SIG-M5 treated with dmso at 0.1 percent for 504 hours (cell line): ENCODE data around the gene SPRR3.

ENCODE experiments used
- DNase-seq: peaks from one replicate; lab custom pipeline; 2025; ENCODE audit not compliant: unreplicated experiment; lab: John Stamatoyannopoulos, UW

The SPRR3 gene, protein sequence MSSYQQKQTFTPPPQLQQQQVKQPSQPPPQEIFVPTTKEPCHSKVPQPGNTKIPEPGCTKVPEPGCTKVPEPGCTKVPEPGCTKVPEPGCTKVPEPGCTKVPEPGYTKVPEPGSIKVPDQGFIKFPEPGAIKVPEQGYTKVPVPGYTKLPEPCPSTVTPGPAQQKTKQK

DNA sequence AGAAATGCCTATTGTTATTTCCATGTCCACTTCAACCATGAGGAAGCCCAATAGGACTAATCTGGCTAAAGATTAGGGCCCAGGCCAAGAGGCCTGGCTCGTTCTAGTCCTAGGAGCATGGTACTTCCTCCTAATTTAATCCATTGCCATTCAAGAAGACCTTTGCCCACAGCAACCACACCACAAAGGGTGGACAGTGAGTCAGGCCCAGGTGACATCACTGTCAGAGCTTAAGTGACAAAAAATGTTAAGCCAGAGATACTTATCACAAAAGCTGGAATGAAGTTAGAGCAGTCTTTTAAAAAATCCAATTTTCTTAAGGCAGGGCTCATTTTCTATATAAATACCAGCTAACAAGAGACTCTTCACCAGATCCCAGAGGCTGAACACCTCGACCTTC, at the start of gene SPRR3:
Gene SPRR3 (plus strand): TSS at position 368 of the 400 bp plus-strand sequence. CDS start 1,272 bp downstream, outside the sequence.
- DNase-seq: no peak

DNA sequence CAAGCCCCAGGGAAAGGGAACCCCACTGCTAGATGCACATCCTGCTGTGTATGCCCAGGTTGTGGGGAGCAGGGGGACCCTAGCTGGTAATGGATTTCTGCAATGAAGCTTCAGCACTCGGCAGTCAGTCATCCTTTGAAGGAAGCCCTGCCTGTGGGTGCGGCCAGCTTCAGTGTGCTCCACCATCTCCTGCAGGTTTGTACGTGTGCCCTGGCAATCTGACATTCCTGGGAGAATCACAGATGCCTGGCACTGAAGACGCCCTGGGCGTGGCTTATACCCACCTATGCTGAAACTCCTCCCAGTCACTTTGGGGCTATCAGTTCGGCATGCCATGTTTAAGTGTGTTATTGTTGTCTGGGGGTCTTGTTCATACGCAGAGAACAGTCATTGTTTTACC, 47.8 kb upstream of the SPRR3 start:
- DNase-seq: no peak

DNA sequence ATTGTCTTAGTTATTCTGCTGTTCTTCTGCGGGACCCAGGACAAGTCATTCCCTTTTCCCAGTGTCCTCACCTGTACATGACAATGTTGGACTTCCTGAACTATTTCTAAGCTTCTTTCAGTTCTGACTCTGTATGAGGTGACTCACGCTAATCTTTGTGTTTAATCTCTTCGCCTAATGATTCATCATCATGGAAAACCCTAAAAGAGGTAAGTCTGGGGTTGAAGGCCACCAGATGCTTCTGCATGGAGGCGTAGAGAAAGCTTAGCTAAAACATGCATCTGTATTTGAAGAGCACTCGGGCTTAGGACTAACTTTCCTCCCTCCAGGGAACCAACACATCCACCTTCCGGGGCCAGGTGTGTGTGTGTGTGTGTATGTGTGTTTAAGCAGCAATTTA, 47.1 kb upstream of the SPRR3 start:
- no peak for DNase-seq

DNA sequence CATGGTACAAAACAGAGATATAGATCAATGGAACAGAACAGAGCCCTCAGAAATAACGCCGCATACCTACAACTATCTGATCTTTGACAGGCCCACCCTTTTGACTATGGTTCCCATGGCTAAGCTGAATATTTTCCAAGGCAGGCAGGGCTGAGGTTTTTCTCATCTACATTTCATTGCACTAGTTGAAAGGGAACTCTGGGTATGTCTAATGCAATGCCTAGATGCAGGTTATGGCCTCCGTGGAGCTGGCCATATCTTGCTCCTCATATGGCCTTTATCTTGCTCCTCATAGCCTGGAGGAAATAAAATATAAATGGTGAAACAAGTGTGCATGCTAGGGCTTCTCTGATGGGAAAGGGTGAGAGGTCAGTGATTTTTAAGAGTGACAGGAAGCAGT, 44.0 kb upstream of the SPRR3 start:
- no peak for DNase-seq

DNA sequence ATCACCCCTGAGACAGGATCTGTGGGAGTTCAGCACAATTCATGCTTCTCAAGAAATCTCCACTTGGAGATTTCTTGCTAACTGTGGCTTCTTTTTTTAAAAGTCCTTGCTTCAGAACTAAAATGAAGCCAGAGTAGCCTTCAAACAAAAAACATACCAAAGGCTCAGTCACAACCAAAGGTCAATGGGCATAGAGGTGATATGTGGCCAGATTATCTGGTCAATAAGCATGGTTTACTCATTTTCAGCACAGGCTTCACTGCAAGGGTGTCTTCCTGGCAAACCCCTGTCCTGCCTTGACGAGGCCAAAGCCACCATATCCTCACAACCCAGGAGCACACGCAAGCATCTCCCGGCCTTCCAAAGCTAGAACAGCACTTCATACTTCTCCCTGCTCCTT, 42.3 kb upstream of the SPRR3 start:
- DNase-seq: no peak

DNA sequence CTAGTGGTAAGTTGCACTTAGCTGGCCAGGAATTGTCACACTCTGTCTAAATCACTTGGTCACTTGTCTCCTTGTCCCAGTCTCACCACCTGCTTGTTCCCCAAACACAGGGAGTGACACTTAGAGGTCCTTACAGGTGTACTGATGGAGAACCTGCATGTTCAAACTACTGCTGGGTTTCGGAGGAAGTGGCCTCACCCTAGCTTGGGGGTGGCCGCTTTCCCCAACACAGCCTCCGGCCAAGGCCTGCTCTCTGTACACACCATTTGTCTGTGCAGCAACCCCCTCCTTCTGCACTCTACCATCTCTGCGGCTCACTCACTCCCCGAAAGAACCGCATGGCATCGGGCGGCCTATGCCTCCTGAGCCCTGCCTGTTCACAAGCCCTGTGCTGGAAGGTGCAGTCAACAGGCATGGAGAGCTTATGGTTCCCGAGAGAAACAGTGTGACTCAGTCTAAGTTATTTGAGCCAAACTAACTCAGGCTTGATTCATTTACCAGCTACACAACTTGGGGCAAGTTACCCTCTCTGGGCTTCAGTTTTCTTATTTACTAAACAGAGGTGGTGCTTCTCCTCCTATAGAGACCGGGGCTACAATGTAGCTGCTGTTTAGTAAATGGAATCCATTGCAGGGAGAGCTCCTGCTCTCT, 41.6 kb upstream of the SPRR3 start:
- no peak for DNase-seq

DNA sequence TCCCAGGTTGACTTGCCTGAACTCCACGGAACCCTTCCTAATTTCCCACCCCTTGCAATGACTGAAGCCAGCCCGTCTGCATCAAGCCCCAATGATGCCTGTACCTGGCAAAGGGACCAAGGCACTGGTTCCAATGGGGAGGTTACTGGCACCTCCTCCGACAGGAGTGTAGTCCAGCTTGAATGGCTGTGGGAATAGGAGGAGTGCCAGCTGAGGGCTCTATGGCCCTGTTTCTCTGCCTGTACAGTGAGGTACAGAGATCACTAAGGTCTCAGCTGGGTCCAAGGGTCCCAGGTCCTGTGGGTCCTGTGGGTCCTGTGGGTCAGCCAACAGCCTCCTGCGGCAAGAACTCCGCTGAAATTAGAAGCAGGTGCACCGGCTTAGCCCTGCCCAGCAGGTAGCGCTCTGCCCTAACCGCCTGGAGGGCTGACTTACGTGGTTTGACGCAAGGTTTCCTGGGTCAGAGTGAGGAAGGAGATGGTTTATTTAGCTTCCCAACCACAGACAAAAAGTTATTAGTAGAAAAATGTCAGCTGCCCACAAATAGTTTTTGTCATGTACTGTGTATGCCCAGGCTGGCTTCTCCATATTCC, 41.0 kb upstream of the SPRR3 start:
- no peak for DNase-seq

DNA sequence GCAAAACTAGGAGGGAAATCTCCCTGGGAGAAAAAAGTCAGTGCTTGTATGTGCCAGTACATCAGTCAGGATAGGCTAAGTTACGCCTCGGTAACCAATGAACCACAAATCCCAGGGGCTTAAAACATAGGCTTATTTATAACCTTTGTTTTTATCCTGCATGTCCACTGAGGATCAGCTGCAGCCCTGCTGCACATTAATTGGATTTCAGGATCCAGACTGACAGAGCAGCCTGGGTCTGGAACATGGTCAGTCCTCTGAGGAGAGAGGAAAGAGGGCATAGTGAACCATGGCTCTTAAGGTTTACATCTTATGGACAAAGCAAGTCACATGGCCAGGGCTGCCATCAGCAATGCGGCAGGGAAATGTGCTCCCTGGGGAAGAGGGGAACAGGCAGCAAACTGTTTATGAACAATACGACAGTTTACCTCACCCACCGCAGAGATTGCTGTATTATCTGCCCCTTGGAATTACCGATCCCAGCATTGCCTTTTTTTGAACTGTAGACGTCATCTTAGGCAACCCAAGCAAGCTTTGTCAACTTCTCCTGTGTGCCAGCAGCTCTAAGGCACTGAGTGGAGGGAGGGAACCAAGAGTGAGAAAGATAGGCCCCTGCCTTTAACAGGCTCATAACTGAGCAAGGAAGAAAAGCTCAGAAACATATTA, 40.2 kb upstream of the SPRR3 start:
- no peak for DNase-seq

DNA sequence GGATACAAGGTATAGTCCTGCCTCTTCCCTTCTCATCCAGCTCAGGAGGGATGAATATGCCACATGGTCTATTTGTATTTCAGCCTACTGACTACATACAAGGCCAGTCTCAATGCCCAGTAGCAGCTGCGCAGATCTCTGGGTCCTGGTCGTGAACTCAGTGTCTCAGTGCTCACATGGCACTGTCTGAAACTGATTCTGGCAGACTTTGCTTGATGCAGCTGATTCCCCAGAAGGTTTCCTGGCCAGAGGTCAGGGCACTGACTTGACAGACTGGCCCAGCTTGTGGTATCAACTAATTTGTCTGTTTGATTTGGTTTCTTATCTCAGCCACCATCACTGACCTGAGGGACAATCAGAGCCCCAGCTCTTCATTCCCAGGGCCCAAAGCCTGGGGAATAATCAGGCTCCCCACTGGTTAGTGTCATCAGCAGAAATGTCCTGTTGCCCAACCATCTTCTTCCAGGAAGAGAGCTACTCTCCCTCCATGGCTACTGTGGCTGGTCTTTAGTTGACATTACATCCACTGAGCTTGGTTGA, 38.6 kb upstream of the SPRR3 start:
- no peak for DNase-seq

DNA sequence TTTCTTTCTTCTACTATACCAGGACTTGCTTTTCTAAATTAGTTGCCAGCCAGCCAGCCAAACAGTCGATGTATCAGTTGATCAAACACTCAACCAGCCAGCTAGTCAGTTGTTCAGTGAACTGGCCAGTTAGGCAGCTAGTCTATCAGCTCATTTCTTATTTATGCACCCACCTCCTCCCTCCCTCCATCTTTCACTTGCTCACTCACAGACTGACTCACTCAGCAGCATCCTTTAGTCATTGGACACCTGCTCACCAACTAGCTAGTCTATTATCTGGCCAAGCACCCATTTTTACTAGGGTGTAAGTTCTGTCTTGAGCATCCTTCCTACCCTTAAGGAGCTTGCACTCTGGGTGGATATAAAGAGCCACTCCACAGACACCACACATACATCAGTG, 37.0 kb upstream of the SPRR3 start:
- no peak for DNase-seq

DNA sequence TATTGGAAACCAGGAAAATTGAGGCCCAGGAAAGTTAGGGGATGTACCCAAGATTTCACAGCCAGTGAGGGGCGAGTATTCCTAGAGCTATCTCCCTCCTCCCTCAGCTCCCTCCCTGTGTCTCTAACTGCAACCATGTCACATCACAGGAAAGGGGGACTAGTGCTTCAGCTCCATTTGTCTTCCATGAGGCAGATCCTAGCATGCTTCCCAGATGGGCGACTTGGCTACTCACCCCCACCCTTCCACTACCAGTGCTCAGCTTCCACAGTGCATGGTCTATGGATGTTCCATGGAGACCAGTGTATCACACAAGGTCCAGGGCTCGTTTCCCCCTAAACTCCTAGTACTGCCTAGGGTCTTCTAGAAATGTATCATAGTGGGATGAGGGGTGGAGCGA, 35.7 kb upstream of the SPRR3 start:
- no peak for DNase-seq

DNA sequence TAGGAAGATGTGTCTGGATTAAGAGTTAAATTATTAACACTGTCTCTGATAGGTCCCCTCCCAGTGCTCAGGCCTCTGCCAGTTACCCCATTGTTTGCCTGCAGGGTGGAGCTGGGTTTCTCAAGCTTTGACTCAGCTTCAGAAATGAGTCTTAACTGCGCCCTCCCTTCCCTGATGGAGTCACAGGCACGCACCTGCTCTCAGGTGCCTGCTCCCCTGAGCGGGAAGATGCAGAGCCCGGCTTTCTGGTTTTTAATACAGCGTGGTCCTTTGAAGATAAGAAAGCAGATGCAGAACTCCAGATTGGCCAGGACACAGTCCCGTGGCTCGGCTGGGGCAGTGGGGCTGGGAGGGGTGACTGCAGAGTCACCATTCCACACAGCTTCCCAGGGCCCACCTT, 34.3 kb upstream of the SPRR3 start:
- DNase-seq: no peak

DNA sequence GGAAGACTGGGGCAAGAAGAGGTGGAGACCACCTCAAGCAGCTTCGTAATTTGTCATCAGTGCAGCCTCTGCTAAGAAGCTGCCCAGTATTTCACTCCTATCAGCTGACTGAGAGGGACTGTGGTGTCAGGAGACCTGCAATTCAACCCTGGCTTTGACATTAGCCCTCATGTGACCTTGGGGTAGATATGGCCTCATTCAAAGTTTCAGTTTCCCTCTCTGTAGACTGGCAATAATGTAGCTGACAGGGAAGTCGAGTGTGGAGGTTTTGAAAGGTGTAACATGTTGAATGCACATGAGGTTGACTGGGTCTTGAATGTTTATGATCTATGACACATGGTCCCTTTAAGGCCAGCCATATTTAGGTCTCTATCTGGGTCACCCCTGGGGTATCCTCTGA, 33.3 kb upstream of the SPRR3 start:
- no peak for DNase-seq

DNA sequence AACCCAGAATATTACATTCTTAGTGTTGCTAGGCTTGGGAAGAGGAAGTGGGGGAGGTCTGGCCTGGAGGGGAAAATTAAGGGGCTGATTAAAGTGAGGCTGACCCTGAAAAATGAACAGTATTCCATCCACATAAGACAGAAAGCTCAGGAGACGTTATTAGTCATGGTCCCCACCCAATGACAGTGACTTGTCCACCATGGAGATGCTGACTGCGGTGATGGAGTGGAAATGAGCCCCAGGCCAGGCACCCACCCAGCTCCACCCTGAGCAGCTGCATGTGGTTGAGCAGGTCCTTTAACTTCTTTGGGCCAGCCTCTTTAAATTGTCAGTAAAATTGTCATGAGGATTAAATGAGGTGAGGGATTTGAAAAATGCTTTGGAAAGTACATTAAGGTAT, 32.5 kb upstream of the SPRR3 start:
- no peak for DNase-seq

DNA sequence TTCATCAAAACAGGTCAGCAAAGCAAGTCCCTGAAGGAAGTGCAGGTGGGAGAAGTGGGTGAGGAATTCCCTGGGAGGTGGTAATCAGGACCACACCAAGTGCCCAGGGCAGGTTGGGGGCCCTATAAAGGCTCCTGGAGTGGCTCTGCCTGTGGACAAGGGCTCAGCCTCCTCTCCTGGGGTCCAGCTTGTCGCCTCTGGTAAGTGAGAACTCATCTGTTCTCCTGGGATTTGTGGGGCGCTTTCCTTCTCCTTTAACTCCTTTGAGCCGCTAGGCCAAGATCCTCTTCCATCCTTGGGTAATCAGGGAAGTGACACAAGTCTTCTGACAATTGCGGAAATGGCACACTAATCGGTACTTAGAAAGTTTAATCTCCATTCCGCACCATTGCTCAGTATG, 31.1 kb upstream of the SPRR3 start, which contains the start of gene SPRR4:
Gene SPRR4 (plus strand): TSS at position 154 of the 400 bp plus-strand sequence. CDS start 1,243 bp downstream, outside the sequence.
- DNase-seq: no peak

DNA sequence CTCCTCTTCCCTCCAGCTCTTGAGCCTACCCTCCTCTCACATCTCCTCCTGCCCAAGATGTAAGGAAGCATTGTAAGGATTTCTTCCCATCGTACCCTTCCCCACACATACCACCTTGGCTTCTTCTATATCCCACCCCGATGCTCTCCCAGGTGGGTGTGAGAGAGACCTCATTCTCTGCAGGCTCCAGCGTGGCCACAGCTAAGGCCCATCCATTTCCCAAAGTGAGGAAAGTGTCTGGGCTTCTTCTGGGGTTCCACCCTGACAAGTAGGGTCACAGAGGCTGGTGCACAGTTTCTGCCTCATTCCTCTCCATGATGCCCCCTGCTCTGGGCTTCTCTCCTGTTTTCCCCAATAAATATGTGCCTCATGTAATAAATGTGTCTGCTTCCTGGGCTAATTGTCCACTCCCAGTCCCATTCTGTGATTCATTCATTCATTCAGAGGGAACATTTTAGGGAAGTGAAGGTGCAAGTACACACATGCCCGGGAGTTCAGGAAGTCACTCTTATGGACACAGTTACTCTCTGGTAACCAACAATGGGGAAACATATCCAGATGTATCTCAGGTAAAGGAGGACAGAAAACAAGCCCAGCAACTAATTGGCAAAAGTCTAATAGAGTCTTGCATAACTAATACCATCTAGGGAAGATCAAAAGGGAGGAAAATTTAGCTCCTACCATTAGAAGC, 29.2 kb upstream of the SPRR3 start:
- DNase-seq: no peak

DNA sequence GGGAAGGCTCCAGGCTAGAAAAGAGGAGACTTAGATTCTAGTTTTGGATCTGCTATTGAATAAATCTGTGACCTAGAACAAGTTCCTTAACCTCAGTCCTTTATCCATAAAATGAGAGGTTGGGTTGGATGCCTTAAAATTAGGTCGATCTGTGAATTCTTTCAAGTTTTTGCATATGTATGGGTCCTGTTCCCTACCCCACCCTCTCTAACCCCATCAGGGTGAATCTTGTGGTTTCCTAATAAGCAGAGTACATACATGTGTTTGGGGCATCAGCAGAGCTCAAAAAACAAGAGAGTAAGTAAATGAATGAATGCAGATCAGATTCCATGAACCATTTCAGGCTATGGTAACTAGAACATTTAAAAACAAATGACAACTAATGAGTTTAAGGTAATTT, 24.9 kb upstream of the SPRR3 start:
- DNase-seq: no peak

DNA sequence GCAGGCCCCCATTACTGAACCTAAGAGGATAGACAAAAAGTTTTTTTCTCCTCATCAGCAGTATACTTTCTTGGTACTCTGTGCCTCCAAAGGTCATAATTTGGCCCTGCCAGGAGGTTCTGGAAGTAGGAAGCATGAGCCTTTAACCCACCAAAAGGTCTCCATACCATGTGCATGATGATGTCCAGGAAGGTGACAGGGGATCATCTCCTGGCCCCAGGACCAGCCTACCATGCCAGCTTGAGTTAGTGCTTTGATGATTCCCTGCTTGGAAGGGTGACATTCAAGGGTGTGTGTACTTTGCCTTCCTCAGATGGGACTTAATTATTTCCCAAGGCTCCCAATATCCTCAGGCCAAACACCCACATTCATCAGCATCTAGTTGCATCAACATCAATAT, 23.9 kb upstream of the SPRR3 start:
- no peak for DNase-seq

DNA sequence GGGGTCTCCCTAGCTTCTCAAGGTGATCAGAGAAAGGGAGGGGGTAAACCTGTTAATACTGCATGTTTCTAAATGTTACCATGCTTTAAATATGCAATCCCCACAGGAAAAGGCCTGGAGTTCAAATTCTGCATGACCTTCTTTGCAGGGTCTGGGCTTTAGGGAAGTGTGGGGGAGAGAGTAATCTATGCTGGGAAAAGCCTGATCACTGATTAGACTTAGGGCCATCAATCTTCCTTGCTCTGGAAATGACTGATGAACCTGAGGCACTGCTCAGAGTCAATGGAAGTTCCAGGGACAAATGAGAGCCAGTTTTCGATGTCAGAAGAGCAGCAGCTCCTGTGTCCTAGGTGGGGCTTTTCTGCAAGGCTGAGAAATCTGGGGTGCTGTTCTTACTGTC, 20.9 kb upstream of the SPRR3 start:
- DNase-seq: no peak

DNA sequence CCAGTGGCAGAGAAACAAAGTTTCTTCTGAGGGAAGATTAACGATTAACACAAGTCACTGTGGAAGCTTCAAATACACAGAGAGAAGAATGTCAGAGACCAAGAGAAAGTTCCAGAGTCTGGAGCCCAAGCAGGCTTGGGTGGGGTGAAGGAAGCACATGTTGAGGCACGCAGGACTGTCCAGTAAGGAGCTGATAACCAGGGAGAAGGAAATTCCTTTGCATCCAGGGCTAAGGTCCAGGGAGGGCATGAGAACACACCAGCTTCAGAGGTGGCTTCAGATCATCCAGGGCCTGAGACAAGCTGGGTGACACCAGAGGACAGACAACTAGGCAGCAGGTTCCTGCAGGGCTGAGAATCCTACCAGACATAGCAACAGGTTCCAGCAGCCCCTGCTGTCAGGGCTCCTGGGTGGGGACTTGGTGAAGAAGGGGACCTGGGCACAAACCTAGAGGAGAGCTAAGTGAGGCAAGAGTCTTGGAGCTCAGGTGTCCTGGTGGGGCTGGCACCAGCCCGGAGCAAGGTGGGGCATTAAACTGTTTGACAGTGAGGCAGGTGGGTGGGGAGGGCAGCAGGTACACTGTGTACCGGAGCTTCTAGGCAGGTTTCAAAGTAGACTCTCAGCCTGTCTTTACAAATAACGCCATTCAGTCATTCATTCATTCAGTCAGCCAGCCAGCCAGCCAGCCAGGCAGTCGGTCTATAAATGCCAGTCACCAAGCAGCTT, 20.2 kb upstream of the SPRR3 start:
- no peak for DNase-seq

DNA sequence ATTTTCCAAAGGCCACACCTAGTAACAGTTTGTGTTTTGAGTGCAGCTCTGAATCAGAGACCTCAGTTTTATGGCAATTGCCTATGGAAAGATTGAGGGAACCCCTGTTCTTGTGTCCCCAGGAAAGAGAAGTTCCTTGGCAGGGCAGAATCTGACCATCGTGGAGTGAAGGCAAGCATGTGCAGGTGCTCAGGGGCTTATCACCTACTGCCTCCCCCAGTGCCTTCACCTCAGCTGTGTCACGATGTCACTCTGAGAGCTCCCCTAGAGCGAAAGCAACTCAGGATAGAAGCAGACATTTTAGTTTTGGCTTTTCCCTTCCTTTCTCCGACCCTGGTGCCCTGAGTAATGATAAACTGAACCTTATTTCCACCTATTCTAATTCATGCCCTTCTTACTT, 19.5 kb upstream of the SPRR3 start:
- no peak for DNase-seq
